ENCODE results near the gene GLP1R. TPM values are rescaled to one million over a fixed set of nuclear protein-coding genes. Genes with fewer than 3 reads are reported as not detected.
A peak's percentile ranks its signal among the peaks of the same experiment; 100 is the strongest.

GLP1R gene
- total RNA-seq, 2 experiments from 2014 or later = 0.70 to 0.94 TPM

- H3K9me3 Mint-ChIP-seq (ENCODE audit: low read depth) = no peaks in the 10 kb centered on the region
- CTCF ChIA-PET = interaction anchor here (1.2 kb wide), 1 partner anchor 71 kb away, joined by 3 read pairs; no protein-coding TSS in a partner anchor
- intact Hi-C loops (cut with DNase I, micrococcal nuclease) = no loop called here
- POLR2A ChIA-PET = no interaction called here
- no peak for DNase-seq
- no peak overlapping the region for H3K27ac Mint-ChIP-seq
- H3K27me3 Mint-ChIP-seq = peaks cover 34% of the 10 kb centered on the region
- ATAC-seq = no peak
- no peaks in the 10 kb centered on the region for H3K36me3 Mint-ChIP-seq (ENCODE audit: low read depth)
- no peak overlapping the region for H3K4me3 Mint-ChIP-seq
- H3K4me1 Mint-ChIP-seq = peaks cover 11% of the 10 kb centered on the region
These were observed 4.4 kb upstream of the GLP1R start for GRCh38 chr6:39044181-39044580.

GRCh38 chr6:39047434-39048327 lies 900 bp upstream of the GLP1R start:
- no peak for ATAC-seq
- no peak overlapping the region for H3K4me3 Mint-ChIP-seq
- H3K36me3 Mint-ChIP-seq (ENCODE audit: low read depth) = no peaks in the 10 kb centered on the region
- H3K27ac Mint-ChIP-seq = no peak overlapping the region
- CTCF ChIA-PET = interaction anchor here (1.2 to 1.3 kb wide), 2 partner anchors 41 to 51 kb away, joined by 3 read pairs; no protein-coding TSS in a partner anchor
- POLR2A ChIA-PET = no interaction called here
- peaks cover 29% of the 10 kb centered on the region for H3K4me1 Mint-ChIP-seq
- H3K27me3 Mint-ChIP-seq = peaks cover 34% of the 10 kb centered on the region
- intact Hi-C loops (cut with DNase I, micrococcal nuclease) = no loop called here
- no peaks in the 10 kb centered on the region for H3K9me3 Mint-ChIP-seq (ENCODE audit: low read depth)
- no peak for DNase-seq

GRCh38 chr6:39049575-39050283 lies 1.1 kb downstream of the GLP1R start:
- H3K4me3 Mint-ChIP-seq = peak overlapping the region; percentile 59
- H3K36me3 Mint-ChIP-seq (ENCODE audit: low read depth) = no peaks in the 10 kb centered on the region
- H3K4me1 Mint-ChIP-seq = peaks cover 29% of the 10 kb centered on the region
- no peaks in the 10 kb centered on the region for H3K9me3 Mint-ChIP-seq (ENCODE audit: low read depth)
- ChIA-PET CTCF (interaction anchor here (0.9 to 1.6 kb wide), 3 partner anchors 13 to 20 kb away, joined by 3 to 6 read pairs (median 5); no protein-coding TSS in a partner anchor), POLR2A (no interaction called here)
- ATAC-seq = no peak
- no peak for DNase-seq
- intact Hi-C loops (cut with DNase I, micrococcal nuclease) = loop anchor here in 1 of 2 experiments (5.0 kb wide), 1 partner anchor 63 kb away; no protein-coding TSS in a partner anchor
- H3K27ac Mint-ChIP-seq = no peak overlapping the region
- peaks cover 37% of the 10 kb centered on the region for H3K27me3 Mint-ChIP-seq

- Mint-ChIP-seq H3K27me3 (peaks cover 37% of the 10 kb centered on the region), H3K36me3 (ENCODE audit: low read depth) (no peaks in the 10 kb centered on the region), H3K27ac (no peak overlapping the region), H3K4me1 (peaks cover 29% of the 10 kb centered on the region), H3K9me3 (ENCODE audit: low read depth) (no peaks in the 10 kb centered on the region), H3K4me3 (no peak overlapping the region)
- ChIA-PET CTCF (interaction anchor here (0.6 to 1.6 kb wide), 4 partner anchors 14 to 24 kb away, joined by 3 to 6 read pairs (median 4); no protein-coding TSS in a partner anchor), POLR2A (interaction anchor here (0.6 kb wide), 1 partner anchor 347 kb away, joined by 4 read pairs; no protein-coding TSS in a partner anchor)
- ATAC-seq (peak; percentile 87), DNase-seq (peak; percentile 44)
- intact Hi-C loops (cut with DNase I, micrococcal nuclease) = loop anchor here in 1 of 2 experiments (5.0 kb wide), 1 partner anchor 62 kb away; no protein-coding TSS in a partner anchor
These were observed 2.0 kb downstream of the GLP1R start for GRCh38 chr6:39050453-39051112.

- Mint-ChIP-seq H3K9me3 (ENCODE audit: low read depth) (no peaks in the 10 kb centered on the region), H3K27ac (no peak overlapping the region), H3K27me3 (peaks cover 37% of the 10 kb centered on the region), H3K4me3 (no peak overlapping the region), H3K4me1 (peaks cover 29% of the 10 kb centered on the region), H3K36me3 (ENCODE audit: low read depth) (no peaks in the 10 kb centered on the region)
- CTCF ChIA-PET = no interaction called here
- ATAC-seq = no peak
- no peak for DNase-seq
- intact Hi-C loops (cut with DNase I, micrococcal nuclease) = loop anchor here in 1 of 2 experiments (5.0 kb wide), 1 partner anchor 61 kb away; no protein-coding TSS in a partner anchor
- POLR2A ChIA-PET = interaction anchor here (0.5 to 0.6 kb wide), 2 partner anchors 108 to 348 kb away, joined by 4 read pairs; no protein-coding TSS in a partner anchor
These were observed 3.0 kb downstream of the GLP1R start for GRCh38 chr6:39051399-39052122.

- ChIA-PET POLR2A (no interaction called here), CTCF (no interaction called here)
- Mint-ChIP-seq H3K9me3 (ENCODE audit: low read depth) (no peaks in the 10 kb centered on the region), H3K4me3 (no peak overlapping the region), H3K27ac (no peak overlapping the region), H3K27me3 (peaks cover 24% of the 10 kb centered on the region), H3K4me1 (peaks cover 25% of the 10 kb centered on the region), H3K36me3 (ENCODE audit: low read depth) (no peaks in the 10 kb centered on the region)
- DNase-seq (no peak), ATAC-seq (no peak)
- intact Hi-C loops (cut with DNase I, micrococcal nuclease) = loop anchor here in 1 of 2 experiments (5.0 kb wide), 1 partner anchor 59 kb away; no protein-coding TSS in a partner anchor
These were observed 4.5 kb downstream of the GLP1R start for GRCh38 chr6:39053016-39053624.

GRCh38 chr6:39053854-39054576 lies 5.4 kb downstream of the GLP1R start:
- no peak overlapping the region for H3K27ac Mint-ChIP-seq
- no peaks in the 10 kb centered on the region for H3K36me3 Mint-ChIP-seq (ENCODE audit: low read depth)
- ATAC-seq = no peak
- DNase-seq = no peak
- ChIA-PET POLR2A (no interaction called here), CTCF (no interaction called here)
- H3K27me3 Mint-ChIP-seq = peaks cover 22% of the 10 kb centered on the region
- peaks cover 25% of the 10 kb centered on the region for H3K4me1 Mint-ChIP-seq
- H3K4me3 Mint-ChIP-seq = no peak overlapping the region
- intact Hi-C loops (cut with DNase I, micrococcal nuclease) = loop anchor here in 1 of 2 experiments (5.0 kb wide), 1 partner anchor 58 kb away; no protein-coding TSS in a partner anchor
- no peaks in the 10 kb centered on the region for H3K9me3 Mint-ChIP-seq (ENCODE audit: low read depth)

GRCh38 chr6:39054577-39055142 lies 6.1 kb downstream of the GLP1R start:
- no peak overlapping the region for H3K27ac Mint-ChIP-seq

GRCh38 chr6:39055661-39056060 lies 7.1 kb downstream of the GLP1R start:
- Mint-ChIP-seq H3K36me3 (ENCODE audit: low read depth) (no peaks in the 10 kb centered on the region), H3K4me3 (no peak overlapping the region), H3K9me3 (ENCODE audit: low read depth) (no peaks in the 10 kb centered on the region), H3K4me1 (peaks cover 14% of the 10 kb centered on the region), H3K27me3 (peaks cover 14% of the 10 kb centered on the region), H3K27ac (no peak overlapping the region)
- ChIA-PET CTCF (interaction anchor here (1.0 to 1.1 kb wide), 2 partner anchors 54 to 83 kb away, joined by 3 read pairs; no protein-coding TSS in a partner anchor), POLR2A (no interaction called here)
- intact Hi-C loops (cut with DNase I, micrococcal nuclease) = no loop called here
- DNase-seq (no peak), ATAC-seq (no peak)

More at GRCh38 chr6:39054577-39055142, 6.1 kb downstream of the GLP1R start:
- POLR2A ChIA-PET = no interaction called here
- no peak for ATAC-seq
- Mint-ChIP-seq H3K4me3 (no peak overlapping the region), H3K4me1 (peaks cover 22% of the 10 kb centered on the region), H3K36me3 (ENCODE audit: low read depth) (no peaks in the 10 kb centered on the region), H3K27me3 (peaks cover 16% of the 10 kb centered on the region), H3K9me3 (ENCODE audit: low read depth) (no peaks in the 10 kb centered on the region)
- CTCF ChIA-PET = interaction anchor here (0.7 to 1.1 kb wide), 2 partner anchors 25 to 53 kb away, joined by 3 read pairs; no protein-coding TSS in a partner anchor
- no peak for DNase-seq
- intact Hi-C loops (cut with DNase I, micrococcal nuclease) = loop anchor here in 1 of 2 experiments (5.0 kb wide), 1 partner anchor 58 kb away; no protein-coding TSS in a partner anchor

Data from activated CD4-positive, alpha-beta T cell treated with anti-CD3 and anti-CD28 coated beads for 36 hours (primary cell).